Activated naive CD4-positive, alpha-beta T cell treated with anti-CD3 and anti-CD28 coated beads for 36 hours (primary cell): ENCODE data around the gene CRY2. TPM values are rescaled to one million over a fixed set of nuclear protein-coding genes. Genes with fewer than 3 reads are reported as not detected.
A peak's percentile ranks its signal among the peaks of the same experiment; 100 is the strongest.

Experiments
- CTCF ChIA-PET: fragments of 350-600 bp; sonication (Branson Sonifier 250); formaldehyde crosslinking; loops from one replicate; lab custom pipeline; 2021; ENCODE audit warnings: antibody characterized with exemption; lab: Charles Lee
- DNase-seq: peaks from one replicate; pipeline ENCODE4 v3.0.0-alpha.2; 2020
- H3K27ac Mint-ChIP-seq: one replicate; pipeline ENCODE4 v1.8.0; 2021; ENCODE audit warnings: mild to moderate bottlenecking, mixed read lengths
- H3K27me3 Mint-ChIP-seq: one replicate; pipeline ENCODE4 v1.8.0; 2021; ENCODE audit warnings: low read depth, mixed read lengths
- H3K36me3 Mint-ChIP-seq: one replicate; pipeline ENCODE4 v1.8.0; 2021; ENCODE audit warnings: low read depth, mixed read lengths
- H3K4me1 Mint-ChIP-seq: one replicate; pipeline ENCODE4 v1.8.0; 2021; ENCODE audit warnings: low read depth, mixed read lengths
- H3K4me3 Mint-ChIP-seq: one replicate; pipeline ENCODE4 v1.8.0; 2021; ENCODE audit warnings: mild to moderate bottlenecking, moderate library complexity, mixed read lengths
- H3K9me3 Mint-ChIP-seq: one replicate; pipeline ENCODE4 v1.8.0; 2021; ENCODE audit warnings: mixed read lengths
- intact Hi-C: fragments of 100-400 bp; cut with micrococcal nuclease; formaldehyde crosslinking; loops from one replicate; pipeline ENCODE4 v1.15.1; 2023
- total RNA-seq, 2 experiments: library from RNA; stranded (reverse); gene quantifications; one replicate each; pipeline ENCODE4 v1.2.3, GENCODE V29; 2021

Gene CRY2
- total RNA-seq, 2 experiments from 2014 or later = 13.9 to 16.2 TPM

DNA sequence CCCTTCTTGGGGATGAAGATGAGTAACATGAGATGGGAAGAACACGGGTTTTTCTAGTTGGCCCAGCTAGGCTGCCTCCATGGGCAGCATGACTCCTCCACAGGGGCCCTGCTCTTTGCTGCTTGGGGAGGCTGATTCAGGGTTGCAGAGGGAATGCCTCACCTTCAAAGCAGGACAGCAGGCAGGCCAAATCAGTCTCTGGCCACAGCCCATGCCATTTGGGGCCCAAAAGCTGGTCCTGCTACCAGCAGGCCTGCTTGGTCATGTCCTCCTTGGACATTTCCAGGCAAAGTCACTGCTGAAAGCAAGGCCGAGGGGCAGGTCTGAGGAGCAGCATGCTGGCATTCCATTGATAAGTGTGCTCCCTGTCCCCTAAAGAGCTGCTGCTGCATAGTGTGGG, 24.4 kb downstream of the CRY2 start:
- H3K4me1 Mint-ChIP-seq = no peaks in the 10 kb centered on the region
- CTCF ChIA-PET = interaction anchor here (0.8 to 4.8 kb wide), 6 partner anchors 10 to 457 kb away, joined by 3 to 29 read pairs (median 5); no protein-coding TSS in a partner anchor
- intact Hi-C loops = loop anchor here (1.0 kb wide), 1 partner anchor 135 kb away; no protein-coding TSS in a partner anchor
- H3K36me3 Mint-ChIP-seq = peaks cover 33% of the 10 kb centered on the region
- DNase-seq = no peak
- H3K9me3 Mint-ChIP-seq = no peaks in the 10 kb centered on the region
- H3K4me3 Mint-ChIP-seq = no peak overlapping the region
- H3K27ac Mint-ChIP-seq = no peak overlapping the region
- no peaks in the 10 kb centered on the region for H3K27me3 Mint-ChIP-seq

DNA sequence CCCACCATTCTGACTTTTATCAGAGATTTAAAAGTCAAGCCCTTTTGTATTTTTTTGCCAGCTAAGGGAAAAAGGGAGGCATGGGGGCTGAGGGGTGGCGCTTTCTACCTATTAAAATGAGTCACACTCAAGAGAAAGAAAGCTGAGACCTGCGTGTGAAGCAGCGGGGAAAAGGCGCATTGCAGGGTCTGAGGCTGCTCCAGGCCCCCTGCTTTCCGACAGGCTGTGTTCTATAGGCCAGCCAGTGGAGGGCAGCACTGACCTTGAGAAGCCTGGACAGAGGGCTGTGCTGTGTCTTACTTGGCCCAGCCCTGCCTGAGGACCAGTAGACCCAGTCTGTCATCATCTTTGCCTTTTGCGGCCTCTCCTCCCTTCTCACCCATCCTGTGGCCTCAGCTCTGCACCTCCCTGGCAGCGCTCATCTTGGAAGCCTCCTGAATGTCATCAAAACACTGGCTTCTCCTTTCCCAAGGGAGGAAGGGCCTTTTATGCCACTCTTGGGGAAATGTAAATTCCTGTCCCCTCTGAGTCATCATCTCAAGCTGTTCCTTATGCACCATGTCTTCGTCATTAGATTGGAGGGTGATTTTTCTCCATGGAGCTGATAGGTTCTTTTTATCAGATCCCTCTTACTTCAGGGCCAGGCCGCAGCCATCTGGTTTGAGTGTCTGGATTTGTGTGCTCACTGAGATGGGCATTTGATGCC, 25.5 kb downstream of the CRY2 start:
- H3K4me3 Mint-ChIP-seq = no peak overlapping the region
- CTCF ChIA-PET = interaction anchor here (0.8 to 4.8 kb wide), 9 partner anchors 11 to 133 kb away, joined by 3 to 29 read pairs (median 4); partner anchors contain the start of gene PEX16
- no peaks in the 10 kb centered on the region for H3K27me3 Mint-ChIP-seq
- intact Hi-C loops = loop anchor here (1.0 kb wide), 1 partner anchor 133 kb away; no protein-coding TSS in a partner anchor
- no peak overlapping the region for H3K27ac Mint-ChIP-seq
- H3K4me1 Mint-ChIP-seq = no peaks in the 10 kb centered on the region
- no peaks in the 10 kb centered on the region for H3K9me3 Mint-ChIP-seq
- DNase-seq = peak; percentile 55
- H3K36me3 Mint-ChIP-seq = peaks cover 30% of the 10 kb centered on the region

DNA sequence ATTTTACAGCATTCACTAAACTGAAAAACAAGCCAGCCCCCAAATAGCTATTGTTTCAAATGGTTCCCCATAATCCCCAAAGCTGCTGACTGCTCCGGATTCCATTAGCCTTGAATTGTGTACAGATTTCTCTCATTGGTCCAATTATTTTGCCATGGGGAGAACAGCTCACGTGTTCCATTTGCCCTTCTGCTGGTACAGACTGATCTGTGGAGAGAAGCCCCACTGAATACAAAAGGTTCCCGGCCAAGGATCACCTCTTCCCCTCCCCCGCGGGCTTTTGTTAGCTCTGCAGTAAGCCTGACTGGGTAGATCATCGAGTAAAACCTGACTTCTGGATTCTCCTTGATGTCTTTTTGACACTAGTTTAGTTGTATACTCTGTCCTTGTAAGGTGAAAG, 29.1 kb downstream of the CRY2 start:
- CTCF ChIA-PET = no interaction called here
- peaks cover 27% of the 10 kb centered on the region for H3K36me3 Mint-ChIP-seq

DNA sequence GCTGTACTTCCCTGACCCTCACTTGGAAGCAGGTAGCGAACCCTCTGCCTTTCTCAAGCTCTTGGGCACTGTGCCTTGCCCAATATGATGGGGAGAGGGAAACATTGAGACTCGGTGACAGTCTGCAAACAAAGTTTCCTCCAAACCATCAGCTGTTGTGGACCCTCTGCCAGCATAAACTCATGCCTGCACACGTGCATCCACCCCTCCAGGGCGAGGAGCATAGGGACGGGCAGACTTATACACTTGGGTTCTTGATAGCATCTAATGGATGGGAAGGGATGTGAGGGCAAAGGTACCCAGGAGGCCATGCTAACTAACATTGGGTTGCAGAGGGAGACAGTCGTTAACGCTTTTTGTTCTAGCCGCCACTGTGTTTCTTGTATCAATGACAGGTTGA, 29.9 kb downstream of the CRY2 start:
- Mint-ChIP-seq H3K9me3 (no peaks in the 10 kb centered on the region), H3K36me3 (peaks cover 26% of the 10 kb centered on the region), H3K4me1 (no peaks in the 10 kb centered on the region), H3K4me3 (no peak overlapping the region), H3K27ac (no peak overlapping the region), H3K27me3 (no peaks in the 10 kb centered on the region)
- CTCF ChIA-PET = no interaction called here
- no peak for DNase-seq
- intact Hi-C loops = no loop called here

More for the DNA sequence above, 29.1 kb downstream of the CRY2 start:
- DNase-seq = no peak
- no peak overlapping the region for H3K4me3 Mint-ChIP-seq
- no peaks in the 10 kb centered on the region for H3K27me3 Mint-ChIP-seq
- no peak overlapping the region for H3K27ac Mint-ChIP-seq
- intact Hi-C loops = no loop called here
- no peaks in the 10 kb centered on the region for H3K9me3 Mint-ChIP-seq
- no peaks in the 10 kb centered on the region for H3K4me1 Mint-ChIP-seq

DNA sequence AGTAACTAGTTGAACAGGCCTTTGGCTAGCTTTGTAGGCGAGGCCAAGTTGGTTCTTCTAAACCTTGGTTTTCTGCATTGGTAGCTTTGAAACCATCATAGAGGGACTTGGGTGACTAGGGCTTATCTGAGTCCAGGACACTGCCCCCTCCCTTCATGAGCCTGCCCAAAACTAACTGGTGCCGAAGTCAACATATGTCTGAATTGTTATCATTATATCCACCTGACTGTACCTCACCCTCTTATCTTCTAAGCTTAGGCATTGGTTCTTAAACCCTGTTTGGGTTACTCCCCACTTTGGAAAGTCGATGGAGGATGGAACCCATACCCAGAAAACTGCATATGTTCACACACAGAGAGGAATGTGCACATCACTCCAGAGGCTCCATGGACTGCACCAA, 30.6 kb downstream of the CRY2 start:
- CTCF ChIA-PET = no interaction called here
- DNase-seq = no peak
- H3K36me3 Mint-ChIP-seq = peaks cover 26% of the 10 kb centered on the region
- H3K27me3 Mint-ChIP-seq = no peaks in the 10 kb centered on the region
- H3K4me3 Mint-ChIP-seq = no peak overlapping the region
- intact Hi-C loops = no loop called here
- H3K27ac Mint-ChIP-seq = no peak overlapping the region
- H3K4me1 Mint-ChIP-seq = no peaks in the 10 kb centered on the region
- H3K9me3 Mint-ChIP-seq = no peaks in the 10 kb centered on the region

DNA sequence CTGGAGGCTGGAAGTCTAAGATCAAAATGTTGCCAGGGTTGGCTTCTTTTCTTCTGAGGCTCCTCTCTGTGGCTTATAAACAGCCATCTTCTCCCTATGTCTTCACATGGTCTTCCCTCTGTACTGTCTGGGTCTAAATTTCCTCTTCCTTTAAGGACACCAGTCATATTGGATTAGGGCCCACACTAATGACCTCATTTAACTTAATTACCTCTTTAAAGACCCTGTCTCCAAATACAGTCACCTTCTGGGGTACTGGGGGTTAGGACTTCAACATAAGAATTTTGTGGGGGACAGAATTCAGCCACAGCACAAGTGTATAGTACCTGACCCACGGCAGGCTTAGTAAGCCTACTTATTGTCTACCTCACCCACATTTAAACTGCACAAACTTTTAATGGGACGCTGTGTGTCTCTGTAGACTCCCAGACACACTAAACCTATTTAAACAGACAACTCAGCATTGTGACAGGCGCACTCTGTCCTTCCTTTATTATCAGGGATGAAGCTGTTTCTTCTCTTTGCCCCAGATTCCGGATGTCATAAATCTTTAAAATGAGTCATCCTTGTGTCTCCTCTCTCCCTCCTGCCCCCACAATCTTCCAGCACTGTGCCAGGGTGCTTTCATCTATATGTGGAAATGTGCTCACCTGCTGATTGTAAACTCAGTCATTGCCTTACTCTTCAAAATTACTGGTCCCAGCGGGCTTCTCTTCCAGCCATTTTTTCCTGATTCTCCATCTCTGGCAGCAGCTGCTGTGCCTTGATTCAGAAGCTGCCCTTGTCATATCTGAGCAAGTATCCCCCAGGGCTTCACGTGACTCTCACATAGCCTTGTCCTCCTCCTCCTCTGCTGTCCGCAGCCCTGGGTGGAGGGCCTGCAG, 32.8 kb downstream of the CRY2 start:
- Mint-ChIP-seq H3K4me1 (peaks cover 4% of the 10 kb centered on the region), H3K4me3 (no peak overlapping the region), H3K27me3 (no peaks in the 10 kb centered on the region), H3K9me3 (no peaks in the 10 kb centered on the region), H3K27ac (no peak overlapping the region), H3K36me3 (peaks cover 17% of the 10 kb centered on the region)
- DNase-seq = no peak
- intact Hi-C loops = no loop called here
- CTCF ChIA-PET = no interaction called here

DNA sequence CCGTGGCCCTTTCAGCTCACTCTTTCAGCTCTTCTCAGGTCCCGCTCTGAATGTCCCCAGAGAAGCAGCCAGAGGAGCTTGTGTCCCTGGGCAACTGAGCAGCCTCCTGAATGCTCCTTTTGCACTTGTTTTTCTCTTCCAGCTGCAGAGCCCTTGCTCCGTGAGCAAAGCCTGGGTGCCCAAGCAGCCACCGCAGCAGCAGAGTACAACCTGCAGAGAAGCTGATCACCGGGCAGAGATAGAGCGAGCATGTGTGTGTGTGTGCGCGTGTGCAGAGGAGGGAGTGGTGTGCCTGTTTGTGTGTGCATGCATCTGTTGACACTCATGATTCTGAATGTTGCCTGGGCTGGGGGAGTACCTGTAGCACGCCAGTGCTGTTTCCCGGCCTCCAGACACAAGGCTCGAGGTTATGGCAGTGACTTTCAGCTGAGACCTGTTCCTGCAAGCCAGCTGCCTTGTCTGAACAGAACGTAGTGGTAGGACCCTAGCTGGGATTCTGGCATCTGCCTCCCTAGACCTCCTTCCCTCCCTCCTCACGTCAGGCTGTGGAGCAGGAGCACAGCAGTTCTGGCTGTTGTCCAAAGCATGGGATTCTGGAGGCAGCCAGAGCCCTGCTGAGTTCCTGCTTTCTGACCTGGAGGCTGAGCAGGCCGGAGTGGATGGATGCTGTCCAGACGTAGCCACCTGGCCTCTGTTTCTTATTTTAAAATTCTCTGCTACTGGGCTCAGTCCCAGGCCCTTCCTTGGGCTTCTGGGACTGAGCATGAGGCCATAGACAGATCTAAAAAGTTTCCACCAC, 33.7 kb downstream of the CRY2 start:
- Mint-ChIP-seq H3K27me3 (no peaks in the 10 kb centered on the region), H3K4me3 (no peak overlapping the region), H3K9me3 (no peaks in the 10 kb centered on the region), H3K36me3 (peaks cover 13% of the 10 kb centered on the region), H3K4me1 (peaks cover 6% of the 10 kb centered on the region), H3K27ac (no peak overlapping the region)
- intact Hi-C loops = no loop called here
- CTCF ChIA-PET = no interaction called here
- no peak for DNase-seq

DNA sequence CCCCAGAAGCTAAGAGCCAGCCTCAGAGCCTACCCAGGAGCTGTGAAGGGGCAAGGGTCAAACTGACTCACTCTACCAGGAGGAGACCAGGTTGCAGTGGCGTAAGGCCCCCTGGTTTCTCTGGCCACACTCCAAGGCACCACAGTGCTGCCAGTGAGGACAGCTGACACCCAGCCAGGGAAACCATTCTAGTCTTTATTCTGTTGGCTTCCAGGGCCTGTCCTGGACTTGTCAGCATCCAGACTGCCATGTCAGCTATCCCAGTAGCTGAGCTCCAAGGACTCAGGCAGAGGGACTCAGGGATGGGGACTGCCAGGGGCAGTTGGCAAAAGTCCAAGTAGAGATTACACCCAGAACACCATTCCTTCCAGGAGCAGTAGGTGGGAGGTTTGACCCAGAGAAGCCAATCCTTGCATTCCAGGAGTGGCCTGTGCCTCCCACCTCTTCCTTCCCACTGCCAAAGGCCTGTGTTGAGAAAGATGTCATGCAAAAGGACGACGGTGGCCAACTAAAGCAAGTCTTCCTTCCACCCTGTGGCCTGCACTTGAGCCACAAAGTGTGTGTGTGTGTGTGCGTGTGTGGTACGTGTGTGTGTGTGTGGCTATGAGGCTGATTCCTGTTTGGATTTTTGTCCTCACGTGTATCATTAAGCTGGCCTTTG, 34.6 kb downstream of the CRY2 start:
- Mint-ChIP-seq H3K36me3 (peaks cover 13% of the 10 kb centered on the region), H3K27ac (no peak overlapping the region), H3K4me3 (no peak overlapping the region), H3K4me1 (peaks cover 6% of the 10 kb centered on the region), H3K27me3 (no peaks in the 10 kb centered on the region), H3K9me3 (no peaks in the 10 kb centered on the region)
- intact Hi-C loops = no loop called here
- DNase-seq = no peak
- CTCF ChIA-PET = no interaction called here

DNA sequence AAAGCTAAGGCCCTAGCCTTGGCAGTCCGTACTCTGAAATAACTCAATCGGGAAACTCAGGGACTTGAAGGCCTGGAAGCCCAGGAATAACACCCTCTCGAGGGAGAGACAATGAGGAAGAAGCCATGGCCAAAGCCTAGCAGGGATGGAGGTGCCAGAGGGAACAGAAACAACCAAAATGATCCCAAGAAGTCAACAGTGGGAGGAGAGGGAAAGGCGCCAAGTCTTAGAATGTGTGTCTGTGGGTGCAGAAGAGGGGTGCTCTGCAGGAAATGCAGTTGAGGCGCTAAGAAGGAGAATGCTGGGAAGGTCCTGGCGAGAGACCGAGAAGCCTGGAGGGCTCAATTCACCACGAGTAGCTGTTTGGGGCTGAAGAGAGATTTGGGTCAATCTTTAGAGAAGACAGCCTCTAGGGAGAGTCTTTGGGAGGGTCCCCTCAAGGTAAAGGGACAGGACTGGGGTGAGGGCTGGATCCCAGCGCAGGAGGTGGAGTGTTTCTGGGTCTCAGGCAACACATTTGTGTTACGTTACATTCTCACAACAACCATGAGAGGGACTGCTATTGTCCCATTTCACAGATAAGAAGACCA, 37.4 kb downstream of the CRY2 start:
- H3K4me3 Mint-ChIP-seq = peak overlapping the region; percentile 56
- intact Hi-C loops = loop anchor here (1.0 kb wide), 4 partner anchors 15 to 236 kb away; partner anchors contain the start of genes CRY2 and PEX16

DNA sequence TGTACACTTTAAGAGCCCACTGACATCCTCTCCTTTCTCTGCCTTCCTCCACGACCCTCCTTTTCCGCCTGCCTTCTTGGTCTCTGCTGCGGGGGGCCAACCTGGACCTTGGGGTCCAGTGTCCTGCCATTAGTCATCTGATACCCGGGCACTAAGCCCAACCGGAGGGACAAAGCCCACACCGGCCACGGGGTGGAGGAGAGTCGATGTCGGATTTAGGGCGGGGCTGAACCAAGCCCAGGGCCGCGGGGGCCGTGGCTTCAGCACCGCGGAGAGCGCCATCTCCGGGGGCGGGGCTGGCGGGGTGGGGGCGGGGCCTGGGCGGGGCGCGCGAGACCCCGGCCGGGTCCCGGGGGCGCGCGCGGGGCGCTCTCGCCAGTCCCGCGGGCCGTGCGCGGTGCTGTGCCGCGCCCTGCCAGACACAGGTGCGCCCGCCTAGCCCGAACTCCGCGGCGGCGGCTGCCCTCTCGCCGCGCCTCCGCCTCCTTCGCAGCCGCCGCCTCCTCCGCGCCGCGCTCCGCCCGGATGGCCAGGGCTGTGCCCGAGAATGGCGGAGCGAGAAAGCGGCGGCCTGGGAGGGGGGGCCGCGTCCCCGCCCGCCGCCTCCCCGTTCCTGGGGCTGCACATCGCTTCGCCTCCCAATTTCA, 38.1 kb downstream of the CRY2 start, which contains the start of gene MAPK8IP1:
MAPK8IP1 (plus strand) TSS at position 378 of the 647 bp plus-strand sequence; CDS start at position 548, 170 bp downstream.
- Mint-ChIP-seq H3K36me3 (peaks cover 7% of the 10 kb centered on the region), H3K27me3 (peaks cover under 1% of the 10 kb centered on the region), H3K4me3 (peak within 1 kb of the TSS; percentile 56), H3K9me3 (no peaks in the 10 kb centered on the region), H3K27ac (no peak within 1 kb of the TSS), H3K4me1 (peaks cover 6% of the 10 kb centered on the region)
- peak; percentile 40 for DNase-seq
- CTCF ChIA-PET = no interaction called here
- intact Hi-C loops = loop anchor here (1.0 kb wide), 4 partner anchors 14 to 235 kb away; partner anchors contain the start of genes CRY2 and PEX16

More for the DNA sequence above, 37.4 kb downstream of the CRY2 start:
- Mint-ChIP-seq H3K4me1 (peaks cover 6% of the 10 kb centered on the region), H3K9me3 (no peaks in the 10 kb centered on the region), H3K27ac (no peak overlapping the region), H3K36me3 (peaks cover 7% of the 10 kb centered on the region), H3K27me3 (no peaks in the 10 kb centered on the region)
- CTCF ChIA-PET = no interaction called here
- DNase-seq = no peak
